ENCODE measurements around the gene PGM2L1.
"Not testable (repeated sequence)": the region's sequence is repeated elsewhere in the genome, so short reads cannot be mapped to it uniquely, and the experiment has no call there.

PGM2L1 gene

DNA sequence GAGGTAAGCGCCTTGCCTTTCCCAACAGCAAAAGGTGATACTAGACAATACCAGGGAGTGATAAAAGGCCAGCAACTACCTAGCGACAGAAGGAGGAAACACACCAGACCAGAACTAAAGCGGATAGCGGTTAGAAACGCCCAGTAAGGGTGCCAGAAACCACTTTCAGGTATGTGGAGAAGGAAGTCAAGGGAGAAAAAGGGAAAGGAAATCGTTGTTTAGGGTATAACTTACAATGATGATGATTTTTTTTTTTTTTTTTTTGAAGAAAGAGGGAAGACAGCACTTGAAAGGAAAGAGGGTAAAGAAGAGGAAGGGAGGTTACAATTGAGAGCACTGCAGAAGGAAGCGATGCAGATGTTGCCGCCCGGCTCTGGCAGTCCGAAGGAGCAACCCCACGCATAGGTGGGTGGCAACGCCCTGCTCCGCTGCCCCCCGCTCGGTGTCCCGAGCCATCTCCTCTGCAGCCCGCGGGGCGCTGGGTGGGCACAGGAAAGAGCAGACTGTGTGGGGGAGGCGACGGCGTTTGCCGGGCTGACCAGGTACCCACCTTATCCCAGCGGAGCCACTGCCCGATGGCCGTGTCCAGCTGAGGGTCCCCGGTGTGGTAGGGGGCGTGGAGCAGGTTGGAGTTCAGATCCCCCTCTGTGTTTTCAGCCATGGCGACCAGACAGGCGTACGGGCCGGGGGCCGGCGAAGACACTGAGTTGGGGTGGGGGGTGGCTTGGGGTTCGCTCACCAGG, 561 bp downstream of the PGM2L1 start:
- DNase-seq: peak in 2 of 4 experiments; percentile 24

DNA sequence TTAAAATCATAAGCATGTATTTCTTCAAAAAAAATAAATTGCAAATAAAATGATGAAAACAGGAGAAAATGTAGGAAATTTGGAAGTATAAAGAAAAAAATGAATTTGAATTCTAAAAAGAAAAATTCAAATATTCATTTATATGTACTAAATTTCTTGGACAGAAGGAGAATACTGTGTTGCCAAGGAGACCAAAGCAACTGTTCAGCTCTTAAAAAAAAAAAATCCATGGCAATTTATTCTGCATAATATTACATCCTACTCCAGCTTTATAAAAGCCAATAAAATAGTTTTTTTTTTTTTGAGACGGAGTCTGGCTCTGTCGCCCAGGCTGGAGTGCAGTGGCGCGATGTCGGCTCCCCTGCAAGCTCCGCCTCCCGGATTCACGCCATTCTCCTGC, 6.0 kb downstream of the PGM2L1 start:
- no peak for DNase-seq

DNA sequence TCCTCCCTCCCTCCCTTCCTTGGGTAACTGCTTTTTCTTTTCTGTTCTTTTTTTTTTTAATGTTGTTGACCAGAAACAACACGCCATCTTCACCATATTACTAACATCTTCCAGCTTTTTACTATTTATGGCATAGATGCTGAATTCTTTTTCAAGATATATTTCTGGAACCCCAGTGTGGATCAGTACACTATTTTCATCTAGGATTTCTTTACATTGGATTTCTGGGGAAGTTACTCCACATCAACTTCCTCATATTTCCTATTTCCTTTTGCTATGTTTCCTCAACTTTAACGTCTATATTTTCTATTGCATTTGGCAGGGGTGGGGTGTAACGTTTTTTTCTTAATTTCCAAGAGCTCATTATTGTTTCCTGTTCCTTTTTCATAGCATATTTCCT, 7.0 kb downstream of the PGM2L1 start:
- no peak for DNase-seq

DNA sequence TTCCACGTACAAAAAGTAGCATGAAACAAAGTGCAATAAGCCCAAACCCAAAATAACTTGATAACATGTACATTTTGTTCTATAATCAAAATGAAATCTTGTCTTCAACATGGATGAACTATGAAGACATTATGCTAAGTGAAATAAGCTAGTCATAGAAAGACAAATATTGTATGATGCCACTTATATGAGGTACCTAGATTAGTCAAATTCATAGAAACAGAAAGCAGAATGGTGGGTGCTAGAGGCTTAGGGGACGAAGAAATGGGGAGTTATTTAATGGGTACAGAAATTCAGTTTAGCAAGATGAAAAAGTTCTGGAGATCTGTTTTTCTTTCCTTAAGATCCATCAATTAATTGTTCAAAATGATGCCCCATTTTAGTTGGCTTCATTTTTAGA, 7.5 kb downstream of the PGM2L1 start:
- no peak for DNase-seq

DNA sequence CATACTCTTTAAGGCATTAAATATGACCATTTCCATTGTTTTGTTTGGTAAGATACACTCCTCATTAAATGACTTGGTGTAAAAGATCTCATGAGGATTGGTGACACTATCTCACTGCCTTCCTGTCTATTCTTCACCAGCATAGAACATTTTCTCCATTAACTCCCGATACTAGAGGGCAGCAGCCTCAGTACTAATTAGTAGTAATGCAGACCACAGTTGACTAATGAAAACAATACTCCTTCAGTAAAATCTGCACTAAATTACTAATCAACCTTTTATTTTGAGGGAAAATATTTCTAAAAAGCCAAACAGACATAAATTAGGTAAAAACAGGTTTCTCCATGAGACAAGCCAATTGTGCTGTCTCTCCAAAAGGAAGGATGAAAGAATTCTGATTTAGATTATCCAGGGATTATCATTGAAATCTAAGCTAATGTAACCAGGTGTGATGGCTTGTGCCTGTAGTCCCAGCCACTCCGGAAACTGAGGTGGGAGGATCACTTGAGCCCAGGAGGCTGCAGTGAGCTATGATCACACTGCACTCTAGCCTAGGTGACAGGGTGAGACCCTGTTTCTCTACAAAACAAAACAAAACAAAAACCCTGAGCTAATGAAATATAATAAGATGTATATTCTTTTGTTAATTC, 9.4 kb downstream of the PGM2L1 start:
- peak in 3 of 4 experiments; percentile 36 to 52 (median 48) for DNase-seq

DNA sequence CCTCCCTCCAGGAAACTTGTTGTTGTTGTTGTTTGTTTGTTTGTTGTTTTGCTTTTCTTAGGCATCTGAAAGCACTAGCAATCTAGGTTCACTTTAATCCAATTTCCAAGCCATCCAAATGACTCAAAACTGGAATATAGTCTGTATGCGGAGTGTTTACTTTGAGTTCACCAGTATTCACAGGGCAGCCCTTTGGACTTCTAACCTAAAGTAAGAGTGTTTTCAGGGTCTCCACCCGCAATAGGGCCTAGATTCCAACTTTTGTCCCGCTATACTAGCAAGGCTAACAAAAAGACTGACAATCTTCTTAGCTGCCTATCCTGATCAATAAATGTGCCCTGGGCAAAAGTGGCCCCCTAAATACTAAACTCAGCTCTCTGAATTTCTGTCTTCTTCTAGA, 13.6 kb downstream of the PGM2L1 start:
- no peak for DNase-seq

DNA sequence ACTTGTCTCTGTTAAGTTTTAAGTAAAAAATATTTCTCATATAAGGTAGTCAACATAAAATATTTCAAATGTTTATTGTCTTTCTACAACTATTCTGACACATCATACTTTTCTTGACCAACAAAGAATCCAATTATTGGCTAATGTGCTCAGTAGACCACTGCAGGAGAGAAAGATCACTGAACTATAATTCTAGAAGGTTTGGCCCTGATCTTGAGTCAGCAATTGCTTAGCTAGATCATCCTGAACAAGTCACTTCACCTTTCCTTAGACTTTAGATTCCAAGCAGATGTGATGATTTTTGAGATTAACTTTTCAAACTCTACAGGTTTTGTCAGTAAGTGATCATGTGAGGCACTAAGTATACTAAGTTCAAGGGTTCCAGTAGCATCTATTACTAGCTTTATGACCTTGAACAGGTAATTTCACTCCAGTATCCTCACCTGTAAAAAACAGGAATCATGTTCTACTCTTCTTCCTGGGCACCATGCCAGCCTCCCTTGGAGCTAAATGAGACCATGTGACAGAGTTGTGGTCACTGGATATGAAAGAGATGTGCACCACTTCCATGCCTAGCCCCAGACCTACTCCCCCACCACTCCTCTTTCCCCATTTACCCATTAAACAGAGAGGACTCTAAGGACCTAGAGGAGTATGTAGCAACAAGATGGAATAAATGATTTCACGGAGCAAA, 17.3 kb downstream of the PGM2L1 start:
- DNase-seq: no peak

DNA sequence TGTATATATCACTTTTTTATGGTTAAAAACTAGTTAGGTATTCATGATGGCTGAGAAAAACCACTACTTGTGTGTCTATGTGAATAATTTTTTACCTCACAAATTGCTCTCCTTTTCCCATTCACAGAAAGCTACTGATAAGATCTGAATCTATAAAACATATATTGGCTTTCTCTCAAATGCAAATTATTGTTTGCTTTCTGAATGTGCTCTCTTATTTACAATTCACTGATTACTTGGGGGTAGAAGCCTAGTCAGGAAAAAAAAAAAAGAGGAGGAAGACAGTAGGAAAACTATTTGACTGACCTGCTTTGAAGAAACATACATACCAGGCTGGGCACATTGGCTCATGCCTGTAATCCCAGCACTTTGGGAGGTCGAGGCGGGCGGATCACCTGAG, 20.5 kb downstream of the PGM2L1 start:
- DNase-seq: no peak

DNA sequence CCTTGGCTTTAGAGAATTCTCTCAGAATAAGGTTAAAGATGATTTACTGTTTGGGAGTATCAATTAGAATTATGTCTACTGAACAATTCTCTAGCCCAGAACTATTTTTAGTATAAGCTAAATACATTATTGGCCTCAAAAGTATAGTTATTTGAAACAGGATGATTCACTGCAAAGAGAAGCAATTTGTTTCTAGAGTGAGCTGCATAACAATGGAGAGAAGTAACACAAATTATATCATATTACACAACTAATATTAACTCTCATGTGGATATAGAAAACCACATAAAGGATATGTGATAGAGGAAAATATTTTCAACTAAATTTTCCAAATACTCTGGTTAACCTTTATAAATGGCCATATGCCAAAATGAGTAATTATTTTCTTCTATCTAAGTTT, 24.9 kb downstream of the PGM2L1 start:
- no peak for DNase-seq

DNA sequence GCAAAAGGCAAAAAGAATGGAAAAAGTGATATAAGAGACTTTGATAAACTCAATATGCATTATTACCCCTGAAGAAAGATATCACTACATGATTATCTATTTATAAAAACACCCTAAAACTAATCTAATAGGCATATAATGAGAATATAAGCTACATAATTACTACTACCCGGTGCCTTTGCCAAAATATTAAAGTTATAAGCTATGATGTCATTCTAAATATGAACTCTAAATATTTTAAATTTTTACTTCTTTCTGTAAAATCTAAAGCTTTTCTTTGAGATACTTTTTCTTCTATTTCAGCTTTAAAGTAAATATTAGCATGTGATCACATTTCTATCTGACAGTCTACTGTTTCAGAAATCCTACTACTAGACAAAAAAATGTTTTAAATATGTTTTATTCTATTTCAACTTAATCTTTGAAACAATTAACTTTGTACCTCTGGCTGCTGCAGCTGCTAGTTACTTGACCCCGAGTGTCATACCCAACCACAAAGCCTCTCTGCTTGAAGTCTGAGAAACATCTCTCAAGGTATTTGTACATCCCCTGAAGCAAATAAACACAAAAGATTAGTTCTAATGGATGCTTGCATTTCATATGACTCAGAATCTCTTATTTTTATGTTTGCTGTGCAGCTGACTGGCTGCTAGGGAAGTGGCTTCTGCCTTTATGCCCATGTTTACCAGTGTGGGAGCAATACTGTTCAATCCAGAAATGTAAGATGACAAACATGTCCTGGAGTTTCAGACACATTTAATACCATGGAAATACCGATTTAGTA, 26.8 kb downstream of the PGM2L1 start:
- DNase-seq: no peak

DNA sequence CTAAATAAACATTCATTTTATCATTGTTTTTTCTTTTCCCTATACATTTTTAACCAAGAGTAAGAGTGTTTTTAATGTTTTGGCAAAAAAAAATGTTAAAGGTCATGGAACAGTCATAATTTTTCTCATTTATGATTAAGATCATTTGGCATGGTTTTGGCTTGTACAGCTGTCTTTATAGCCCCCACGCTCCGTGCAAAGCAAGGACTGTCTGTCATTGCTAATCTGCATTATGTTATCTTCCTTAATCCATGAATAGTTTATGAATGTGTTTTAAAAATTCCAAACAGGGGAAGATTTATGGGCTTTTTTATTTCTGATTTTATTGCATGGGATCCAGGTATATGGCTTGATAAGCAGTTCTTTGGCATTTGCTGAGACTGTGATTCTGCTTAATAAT, 28.1 kb downstream of the PGM2L1 start:
- no peak for DNase-seq

DNA sequence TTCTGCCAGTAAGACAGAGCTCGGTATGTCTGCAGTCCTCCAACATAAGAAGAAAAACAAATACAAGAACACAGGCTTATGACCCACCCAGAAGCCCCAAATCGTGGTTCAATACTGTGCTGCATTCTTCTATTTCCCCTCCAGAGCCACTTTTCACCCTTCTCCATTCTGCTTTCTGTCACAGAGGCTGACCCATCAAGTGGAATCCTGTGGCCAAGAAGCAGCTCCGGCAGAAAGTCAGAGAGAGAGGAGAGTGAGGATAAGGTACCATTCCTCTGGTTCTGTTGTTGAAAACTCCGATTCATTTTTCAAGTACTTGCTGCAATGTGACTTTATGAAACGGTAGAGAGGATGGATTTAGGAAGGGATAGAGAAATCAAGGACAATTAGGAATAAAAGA, 30.4 kb downstream of the PGM2L1 start:
- DNase-seq: no peak

DNA sequence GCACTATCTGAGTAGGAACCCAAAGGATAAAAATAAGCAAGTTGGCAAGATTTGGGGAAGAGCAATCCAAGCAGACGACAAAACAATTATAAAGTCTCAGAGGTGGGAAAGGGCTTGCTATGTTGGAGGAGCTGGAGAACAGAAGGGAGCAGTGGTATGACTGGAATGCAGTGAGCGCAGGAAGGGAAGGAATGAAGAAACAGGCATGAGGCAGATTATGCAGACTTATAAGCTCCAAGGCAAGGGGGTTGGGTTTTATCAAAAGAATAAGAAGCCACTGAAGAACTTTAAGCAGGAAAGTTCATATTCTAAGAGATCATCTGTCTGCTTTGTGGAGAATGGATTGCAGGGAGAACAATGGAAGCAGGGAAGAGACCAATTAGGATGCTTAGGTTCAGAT, 31.7 kb downstream of the PGM2L1 start:
- DNase-seq: no peak

DNA sequence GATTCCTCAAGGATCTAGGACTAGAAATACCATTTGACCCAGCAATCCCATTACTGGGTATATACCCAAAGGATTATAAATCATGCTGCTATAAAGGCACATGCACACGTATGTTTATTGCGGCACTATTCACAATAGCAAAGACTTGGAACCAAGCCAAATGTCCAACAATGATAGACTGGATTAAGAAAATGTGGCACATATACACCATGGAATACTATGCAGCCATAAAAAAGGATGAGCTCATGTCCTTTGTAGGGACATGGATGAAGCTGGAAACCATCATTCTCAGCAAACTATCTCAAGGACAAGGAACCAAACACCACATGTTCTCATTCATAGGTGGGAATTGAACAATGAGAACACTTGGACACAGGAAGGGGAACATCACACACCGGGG, 32.4 kb downstream of the PGM2L1 start:
- DNase-seq: not testable (repeated sequence)

DNA sequence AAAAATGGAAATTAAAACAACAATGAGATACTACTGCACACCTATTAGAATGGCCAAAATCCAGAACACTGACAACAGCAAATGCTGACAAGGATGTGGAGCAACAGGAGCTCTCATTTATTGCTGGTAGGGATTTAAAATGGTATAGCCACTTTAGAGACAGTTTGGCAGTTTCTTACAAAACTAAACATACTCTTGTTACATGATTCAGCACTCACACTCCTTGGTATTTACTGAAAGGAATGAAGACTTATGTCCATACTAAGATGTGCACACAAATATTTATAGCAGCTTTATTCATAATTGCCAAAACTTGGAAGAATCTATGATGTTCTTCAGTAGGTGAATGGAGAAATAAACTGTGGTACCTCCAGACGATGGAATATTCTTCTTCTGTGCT, 40.8 kb downstream of the PGM2L1 start:
- DNase-seq: no peak

DNA sequence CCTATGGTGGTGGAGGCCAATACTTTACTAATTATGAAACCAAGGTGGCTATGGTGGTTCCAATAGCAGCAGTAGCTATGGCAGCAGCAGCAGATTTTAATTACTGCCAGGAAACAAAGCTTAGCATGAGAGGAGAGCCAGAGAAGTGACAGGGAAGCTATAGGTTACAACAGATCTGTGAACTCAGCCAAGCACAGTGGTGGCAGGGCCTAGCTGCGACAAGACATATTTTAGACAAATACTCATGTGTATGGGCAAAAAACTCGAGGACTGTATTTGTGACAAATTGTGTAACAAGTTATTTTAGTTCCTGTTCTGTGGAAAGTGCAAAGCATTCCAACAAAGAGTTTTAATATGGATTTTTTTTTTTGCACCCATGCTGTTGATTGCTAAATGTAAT, 42.6 kb downstream of the PGM2L1 start:
- no peak for DNase-seq

DNA sequence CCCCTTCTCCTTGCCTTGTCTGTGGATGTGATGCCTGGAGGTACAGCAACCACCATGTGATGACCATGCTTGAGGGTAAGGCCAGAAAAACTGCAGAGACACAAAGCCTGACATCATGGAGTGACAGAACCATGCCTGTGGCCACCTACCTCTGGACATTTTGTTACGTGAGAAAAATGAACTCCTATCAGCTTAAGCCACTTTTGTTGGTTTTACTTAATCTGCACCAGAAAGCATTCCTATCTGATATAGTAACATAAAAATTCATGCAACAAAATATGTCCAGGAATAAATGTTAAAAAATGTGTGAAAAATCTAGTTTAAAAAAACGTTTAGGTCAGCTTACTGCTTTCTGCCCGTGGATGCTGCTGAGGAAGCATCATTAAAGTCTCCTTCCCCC, 44.2 kb downstream of the PGM2L1 start:
- no peak for DNase-seq

DNA sequence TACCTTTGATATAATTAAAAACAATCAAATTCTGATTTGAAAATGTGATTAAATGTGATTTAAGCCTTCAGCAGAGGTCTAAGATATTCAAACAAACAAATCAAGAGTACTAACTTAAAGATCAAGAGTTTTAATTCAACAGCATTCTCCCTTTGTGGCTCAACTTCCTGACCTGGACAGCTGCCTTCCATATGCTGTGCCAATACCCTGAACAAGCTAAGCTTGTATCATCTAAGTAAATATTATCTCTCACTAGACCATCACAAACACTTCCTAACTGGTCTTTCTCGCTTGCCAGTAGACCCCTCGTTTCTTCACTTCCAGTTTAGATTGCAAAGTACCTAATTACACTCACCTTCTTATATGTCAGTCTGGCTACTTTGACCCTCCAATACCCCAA, 50.9 kb downstream of the PGM2L1 start:
- no peak for DNase-seq

DNA sequence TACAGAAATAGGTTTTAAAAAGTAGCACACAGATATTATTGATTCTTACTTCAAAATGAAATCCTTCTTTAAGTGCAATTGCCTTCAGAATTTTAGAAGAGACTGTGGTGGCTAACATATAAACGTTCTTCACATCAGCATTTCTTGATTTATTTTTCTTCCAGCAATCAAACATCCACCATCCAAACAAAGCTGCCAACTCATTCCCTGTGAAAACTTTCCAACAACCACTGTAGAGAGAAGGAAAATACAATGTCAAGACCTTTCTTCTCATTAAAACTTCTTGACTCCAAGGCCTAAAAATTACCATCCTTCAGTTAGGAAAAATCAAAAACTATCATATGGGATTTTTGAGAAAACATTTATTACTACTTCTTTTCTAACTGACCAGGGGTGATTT, 52.8 kb downstream of the PGM2L1 start:
- no peak for DNase-seq

DNA sequence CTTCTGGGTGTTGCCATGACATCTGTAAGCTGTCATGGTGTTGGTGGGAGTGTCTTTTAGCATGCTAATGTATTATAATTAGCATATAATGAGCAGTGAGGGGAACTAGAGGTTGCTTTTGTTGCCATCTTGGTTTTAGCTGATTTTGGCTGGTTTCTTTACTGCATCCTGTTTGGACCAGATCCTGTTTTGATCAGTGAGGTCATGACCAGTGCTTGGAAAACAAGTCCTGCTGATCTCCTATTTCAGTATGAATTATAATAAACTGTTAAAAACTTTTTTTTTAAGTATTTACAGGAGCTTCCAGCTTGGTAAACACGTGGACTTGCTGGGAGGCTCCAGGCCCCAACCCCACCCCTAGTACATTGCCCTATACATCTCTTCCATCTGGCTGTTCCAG, 56.3 kb downstream of the PGM2L1 start:
- no peak for DNase-seq

DNA sequence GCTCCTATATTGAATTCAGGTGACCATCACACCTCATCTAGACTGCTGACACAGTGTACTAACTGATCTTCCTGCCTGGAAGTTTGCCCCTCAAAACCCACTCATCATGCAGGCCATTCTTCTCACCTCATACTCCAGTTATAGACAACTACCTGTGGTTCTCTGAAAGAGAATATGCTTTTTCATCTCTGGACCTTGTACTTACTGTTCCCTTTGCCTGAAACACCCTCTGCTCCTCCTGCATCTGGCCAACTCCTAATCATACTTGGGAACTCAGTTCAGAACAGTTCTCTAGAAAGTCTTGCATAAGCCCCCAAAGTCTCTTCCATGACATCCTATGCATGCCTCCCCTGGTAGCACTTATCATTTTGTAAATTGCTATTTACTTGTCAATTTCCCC, 58.6 kb downstream of the PGM2L1 start:
- no peak for DNase-seq

DNA sequence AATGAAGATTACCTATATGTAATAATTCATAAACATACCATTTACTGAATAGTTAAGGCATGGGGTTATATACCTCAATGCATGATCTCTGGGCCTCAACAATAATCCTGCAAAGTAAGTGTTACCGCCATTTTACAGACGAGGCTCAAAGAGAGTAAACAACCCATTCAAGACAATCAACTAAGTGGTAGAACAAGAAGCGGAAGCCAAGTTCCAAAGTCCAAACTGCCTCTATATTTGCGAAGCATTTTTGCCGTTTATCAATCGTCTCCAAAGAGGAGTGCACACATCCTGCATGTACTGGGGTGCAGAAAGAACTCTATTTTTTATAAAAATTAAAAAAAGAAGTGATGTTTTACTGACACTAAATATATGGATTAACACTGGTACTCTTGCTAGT, 59.3 kb downstream of the PGM2L1 start:
- DNase-seq: no peak

DNA sequence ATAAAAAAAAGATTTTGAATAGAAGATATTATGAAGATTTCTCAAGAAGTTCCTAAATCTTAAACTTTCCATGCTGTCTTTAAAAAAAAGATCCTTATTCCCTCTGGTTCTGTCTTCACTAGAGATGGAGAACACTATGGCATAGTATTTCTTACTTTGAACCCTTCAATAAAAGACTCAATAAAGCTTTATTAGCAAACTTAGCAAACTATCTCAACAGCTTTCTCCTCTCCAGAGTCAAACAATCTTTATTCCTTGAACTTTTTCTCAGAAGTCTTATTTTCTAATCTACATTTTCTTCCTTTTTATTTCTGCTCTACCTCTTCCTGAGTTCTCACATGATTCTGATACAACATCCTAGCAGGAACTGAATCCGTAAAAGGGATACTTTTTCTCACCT, 65.0 kb downstream of the PGM2L1 start:
- DNase-seq: no peak

DNA sequence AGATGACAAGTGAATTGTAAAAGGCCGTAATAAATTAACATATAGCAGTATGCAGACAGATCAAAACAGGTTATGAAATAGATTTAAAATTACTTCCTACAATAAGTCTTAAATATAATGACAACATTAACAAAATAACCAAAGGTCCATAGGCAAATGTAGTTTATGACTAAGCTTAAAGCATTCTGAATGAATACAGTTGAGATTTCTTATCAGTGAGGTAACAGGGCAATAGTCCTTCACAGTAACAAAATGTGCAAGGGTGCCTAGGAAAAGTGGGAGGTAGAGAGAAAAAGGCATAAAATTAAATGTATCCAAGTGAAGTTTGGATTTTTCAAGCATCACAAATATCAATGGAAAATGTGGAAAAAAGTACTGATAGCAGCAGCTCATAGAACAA, 65.9 kb downstream of the PGM2L1 start:
- DNase-seq: no peak

All from activated CD4-positive, CD25-positive, alpha-beta regulatory T cell (primary cell).